Liver (tissue), 9 donors: ENCODE results near the gene SUCLG2. TPM values are rescaled to one million over a fixed set of nuclear protein-coding genes. Genes with fewer than 3 reads are reported as not detected.

ENCODE experiments used
- DNase-seq: peaks from one replicate; pipeline ENCODE4 v3.0.0-alpha.2; 2017; ENCODE audit warnings: low spot score
- H3K27ac ChIP-seq, 2 donors: one replicate each; pipeline ENCODE4 v1.7.0; 2013; ENCODE audit warnings: inconsistent platforms in 2 of 2, low read length in 2 of 2, control low read depth in 1 of 2, low read depth in 1 of 2, mild to moderate bottlenecking in 1 of 2
- H3K27me3 ChIP-seq, 4 donors: one replicate each; pipeline versions ENCODE4 v1.6.1 to v1.7.0; 2013; ENCODE audit warnings: low read length in 3 of 4, inconsistent platforms in 1 of 4, mild to moderate bottlenecking in 1 of 4, moderate library complexity in 1 of 4; ENCODE audit not compliant: control insufficient read depth in 4 of 4, insufficient read depth in 4 of 4
- H3K36me3 ChIP-seq, 4 donors: one replicate each; pipeline versions ENCODE4 v1.6.1 to v1.7.0; 2013; ENCODE audit warnings: low read length in 3 of 4, mild to moderate bottlenecking in 3 of 4, low read depth in 1 of 4, moderate library complexity in 1 of 4; ENCODE audit not compliant: control insufficient read depth in 4 of 4, insufficient read depth in 3 of 4
- H3K4me1 ChIP-seq, 4 donors: one replicate each; pipeline versions ENCODE4 v1.6.1 to v1.7.0; 2013; ENCODE audit warnings: low read length in 3 of 4, mild to moderate bottlenecking in 3 of 4, moderate library complexity in 1 of 4; ENCODE audit not compliant: control insufficient read depth in 4 of 4, insufficient read depth in 4 of 4
- H3K4me3 ChIP-seq, 3 donors: one replicate each; pipeline versions ENCODE4 v1.6.1 to v1.7.0; 2013; ENCODE audit warnings: low read length in 3 of 3, control low read depth in 1 of 3, low read depth in 1 of 3, mild to moderate bottlenecking in 1 of 3
- H3K9ac ChIP-seq, 2 donors: one replicate each; pipeline ENCODE4 v1.7.0; 2013; ENCODE audit warnings: low read length in 2 of 2, mild to moderate bottlenecking in 2 of 2, moderate library complexity in 2 of 2, control low read depth in 1 of 2, low read depth in 1 of 2
- H3K9me3 ChIP-seq, 4 donors: one replicate each; pipeline versions ENCODE4 v1.6.1 to v1.7.0; 2013; ENCODE audit warnings: low read length in 3 of 4; ENCODE audit not compliant: control insufficient read depth in 4 of 4
- EGR1 ChIP-seq, 2 donors: IDR thresholded peaks; 2 replicates each; pipeline ENCODE4 v1.6.1; 2016 to 2018; ENCODE audit warnings: antibody characterized with exemption in 2 of 2, low read depth in 2 of 2
- FOXA1 ChIP-seq: IDR thresholded peaks from 2 replicates; pipeline ENCODE4 v1.6.1; 2016; ENCODE audit warnings: antibody characterized with exemption
- FOXA2 ChIP-seq: IDR thresholded peaks from 2 replicates; pipeline ENCODE4 v1.6.1; 2016; ENCODE audit warnings: antibody characterized with exemption
- GABPA ChIP-seq, 2 donors: IDR thresholded peaks in 1 of 2; conservative IDR thresholded peaks in 1 of 2; 2 replicates each; pipeline ENCODE4 v1.6.1; 2016; ENCODE audit warnings: antibody characterized with exemption in 2 of 2, mild to moderate bottlenecking in 1 of 2, moderate library complexity in 1 of 2
- HNF4A ChIP-seq, 2 donors: conservative IDR thresholded peaks; 2 replicates each; pipeline ENCODE4 v1.6.1; 2016; ENCODE audit warnings: antibody characterized with exemption in 2 of 2, mild to moderate bottlenecking in 2 of 2
- HNF4G ChIP-seq: IDR thresholded peaks from 2 replicates; pipeline ENCODE4 v1.6.1; 2016; ENCODE audit warnings: antibody characterized with exemption
- JUND ChIP-seq, 2 donors: IDR thresholded peaks; 2 replicates each; pipeline ENCODE4 v1.6.1; 2016; ENCODE audit warnings: antibody characterized with exemption in 2 of 2
- NR2F2 ChIP-seq: IDR thresholded peaks from 2 replicates; pipeline ENCODE4 v1.6.1; 2016; ENCODE audit warnings: antibody characterized with exemption
- RAD21 ChIP-seq, 2 donors: IDR thresholded peaks; 2 replicates each; pipeline ENCODE4 v1.6.1; 2016; ENCODE audit warnings: antibody characterized with exemption in 2 of 2, mild to moderate bottlenecking in 2 of 2
- RXRA ChIP-seq, 2 donors: IDR thresholded peaks; 2 replicates each; pipeline ENCODE4 v1.6.1; 2017 to 2018; ENCODE audit warnings: antibody characterized with exemption in 2 of 2, mild to moderate bottlenecking in 1 of 2
- SP1 ChIP-seq: IDR thresholded peaks from 2 replicates; pipeline ENCODE4 v1.6.1; 2018; ENCODE audit warnings: antibody characterized with exemption, mild to moderate bottlenecking
- TAF1 ChIP-seq: conservative IDR thresholded peaks from 2 replicates; pipeline ENCODE4 v1.6.1; 2016; ENCODE audit warnings: antibody characterized with exemption, mild to moderate bottlenecking
- YY1 ChIP-seq: IDR thresholded peaks from 2 replicates; pipeline ENCODE4 v1.6.1; 2016; ENCODE audit warnings: antibody characterized with exemption, mild to moderate bottlenecking
- WGBS: extraction: QIAGEN DNeasy Blood & Tissue Kit; methylation state at CpG from one replicate; pipeline ENCODE4 v1.1.7; 2013; 5-methylcytosine and 5-hydroxymethylcytosine counted together
- polyA plus RNA-seq, 2 donors: library from polyadenylated mRNA; stranded (reverse) in 1 of 2; unstranded in 1 of 2; fragments of 200-250 nt in 1 of 2; fragments of >200 nt in 1 of 2; fragmentation: Nextera tagmentation in 1 of 2; extraction: Ambion mirVana in 1 of 2; gene quantifications; one replicate each; pipeline versions ENCODE4 v1.2.1 to v1.2.3, GENCODE V29; 2013 to 2015
- total RNA-seq, 2 donors: library from RNA; depleted of rRNA; stranded (reverse); fragments of >200 nt; gene quantifications; one replicate each; pipeline ENCODE4 v1.2.3, GENCODE V29; 2014
- TF ChIP-seq, protein P1 (sequence below): IDR thresholded peaks from 2 replicates; pipeline ENCODE4 v1.6.1; 2016; ENCODE audit warnings: antibody characterized with exemption
- TF ChIP-seq, protein P2 (sequence below): IDR thresholded peaks from 2 replicates; pipeline ENCODE4 v1.6.1; 2016; ENCODE audit warnings: antibody characterized with exemption
- TF ChIP-seq, protein P3 (sequence below): IDR thresholded peaks from 2 replicates; pipeline ENCODE4 v1.6.1; 2016; ENCODE audit warnings: antibody characterized with exemption, mild to moderate bottlenecking
- TF ChIP-seq, protein P4 (sequence below): IDR thresholded peaks from 2 replicates; pipeline ENCODE4 v1.6.1; 2016; ENCODE audit warnings: antibody characterized with exemption
- TF ChIP-seq, protein P5 (sequence below): fragments of 150-350 bp; IDR thresholded peaks from 2 replicates; pipeline ENCODE4 v1.5.1; 2017; ENCODE audit warnings: improper control_type of control experiment, low read depth, low read length; ENCODE audit not compliant: missing input control
- donor health status: healthy.
- donor health status: healthy.
- donor health status: healthy.
- donor health status: healthy.
- donor health status: healthy.

Gene SUCLG2
- total and polyA plus RNA-seq, 4 donors = 45.3 to 114 (median 92.8) TPM

DNA sequence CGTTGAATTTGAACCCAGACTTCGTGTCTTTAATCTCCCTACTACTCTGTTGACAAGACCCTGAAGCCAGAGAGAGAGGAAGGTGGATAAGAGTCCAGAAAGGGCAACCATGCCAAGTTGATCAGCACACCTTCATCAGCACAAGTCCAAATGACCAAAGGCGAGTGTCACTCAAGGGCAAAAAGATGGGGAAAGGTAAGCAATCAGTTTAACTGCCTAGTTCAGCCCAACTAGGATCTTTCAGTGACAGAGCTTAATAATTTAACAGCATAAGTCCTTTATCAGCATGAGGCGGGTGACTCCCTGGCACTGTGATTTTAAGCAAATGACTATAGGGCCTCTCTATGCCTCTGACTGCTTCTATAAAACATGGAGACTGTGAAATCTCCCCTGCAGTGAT is 6.2 kb downstream of the SUCLG2 start:
- peaks cover 14 to 59% (median 47%) of the 10 kb centered on the region in 4 donors for H3K4me1 ChIP-seq

More for the DNA sequence above, 6.2 kb downstream of the SUCLG2 start:
- TF ChIP-seq YY1 = peak; percentile 86
- peak; percentile 76 to 91 for TF ChIP-seq RXRA (IDR thresholded peaks at IDR 0.05)
- TF ChIP-seq FOXA1 = peak; percentile 44
- TF ChIP-seq NR2F2 = no peak
- peak in 1 of 2 donors; percentile 85 for TF ChIP-seq JUND (IDR thresholded peaks at IDR 0.05)
- peak; percentile 30 for TF ChIP-seq HNF4G
- no peak for TF ChIP-seq FOXA2
- TF ChIP-seq, protein P1, sequence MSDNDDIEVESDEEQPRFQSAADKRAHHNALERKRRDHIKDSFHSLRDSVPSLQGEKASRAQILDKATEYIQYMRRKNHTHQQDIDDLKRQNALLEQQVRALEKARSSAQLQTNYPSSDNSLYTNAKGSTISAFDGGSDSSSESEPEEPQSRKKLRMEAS = peak; percentile 67
- TF ChIP-seq, protein P2, sequence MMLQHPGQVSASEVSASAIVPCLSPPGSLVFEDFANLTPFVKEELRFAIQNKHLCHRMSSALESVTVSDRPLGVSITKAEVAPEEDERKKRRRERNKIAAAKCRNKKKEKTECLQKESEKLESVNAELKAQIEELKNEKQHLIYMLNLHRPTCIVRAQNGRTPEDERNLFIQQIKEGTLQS = no peak
- TF ChIP-seq, protein P3, sequence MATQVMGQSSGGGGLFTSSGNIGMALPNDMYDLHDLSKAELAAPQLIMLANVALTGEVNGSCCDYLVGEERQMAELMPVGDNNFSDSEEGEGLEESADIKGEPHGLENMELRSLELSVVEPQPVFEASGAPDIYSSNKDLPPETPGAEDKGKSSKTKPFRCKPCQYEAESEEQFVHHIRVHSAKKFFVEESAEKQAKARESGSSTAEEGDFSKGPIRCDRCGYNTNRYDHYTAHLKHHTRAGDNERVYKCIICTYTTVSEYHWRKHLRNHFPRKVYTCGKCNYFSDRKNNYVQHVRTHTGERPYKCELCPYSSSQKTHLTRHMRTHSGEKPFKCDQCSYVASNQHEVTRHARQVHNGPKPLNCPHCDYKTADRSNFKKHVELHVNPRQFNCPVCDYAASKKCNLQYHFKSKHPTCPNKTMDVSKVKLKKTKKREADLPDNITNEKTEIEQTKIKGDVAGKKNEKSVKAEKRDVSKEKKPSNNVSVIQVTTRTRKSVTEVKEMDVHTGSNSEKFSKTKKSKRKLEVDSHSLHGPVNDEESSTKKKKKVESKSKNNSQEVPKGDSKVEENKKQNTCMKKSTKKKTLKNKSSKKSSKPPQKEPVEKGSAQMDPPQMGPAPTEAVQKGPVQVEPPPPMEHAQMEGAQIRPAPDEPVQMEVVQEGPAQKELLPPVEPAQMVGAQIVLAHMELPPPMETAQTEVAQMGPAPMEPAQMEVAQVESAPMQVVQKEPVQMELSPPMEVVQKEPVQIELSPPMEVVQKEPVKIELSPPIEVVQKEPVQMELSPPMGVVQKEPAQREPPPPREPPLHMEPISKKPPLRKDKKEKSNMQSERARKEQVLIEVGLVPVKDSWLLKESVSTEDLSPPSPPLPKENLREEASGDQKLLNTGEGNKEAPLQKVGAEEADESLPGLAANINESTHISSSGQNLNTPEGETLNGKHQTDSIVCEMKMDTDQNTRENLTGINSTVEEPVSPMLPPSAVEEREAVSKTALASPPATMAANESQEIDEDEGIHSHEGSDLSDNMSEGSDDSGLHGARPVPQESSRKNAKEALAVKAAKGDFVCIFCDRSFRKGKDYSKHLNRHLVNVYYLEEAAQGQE = no peak
- TF ChIP-seq EGR1 (IDR thresholded peaks at IDR 0.05; ENCODE audit: low read depth in 2 of 2) = no peak
- TF ChIP-seq, protein P4, sequence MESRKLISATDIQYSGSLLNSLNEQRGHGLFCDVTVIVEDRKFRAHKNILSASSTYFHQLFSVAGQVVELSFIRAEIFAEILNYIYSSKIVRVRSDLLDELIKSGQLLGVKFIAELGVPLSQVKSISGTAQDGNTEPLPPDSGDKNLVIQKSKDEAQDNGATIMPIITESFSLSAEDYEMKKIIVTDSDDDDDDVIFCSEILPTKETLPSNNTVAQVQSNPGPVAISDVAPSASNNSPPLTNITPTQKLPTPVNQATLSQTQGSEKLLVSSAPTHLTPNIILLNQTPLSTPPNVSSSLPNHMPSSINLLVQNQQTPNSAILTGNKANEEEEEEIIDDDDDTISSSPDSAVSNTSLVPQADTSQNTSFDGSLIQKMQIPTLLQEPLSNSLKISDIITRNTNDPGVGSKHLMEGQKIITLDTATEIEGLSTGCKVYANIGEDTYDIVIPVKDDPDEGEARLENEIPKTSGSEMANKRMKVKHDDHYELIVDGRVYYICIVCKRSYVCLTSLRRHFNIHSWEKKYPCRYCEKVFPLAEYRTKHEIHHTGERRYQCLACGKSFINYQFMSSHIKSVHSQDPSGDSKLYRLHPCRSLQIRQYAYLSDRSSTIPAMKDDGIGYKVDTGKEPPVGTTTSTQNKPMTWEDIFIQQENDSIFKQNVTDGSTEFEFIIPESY = peak; percentile 75
- peak; percentile 84 to 89 for TF ChIP-seq HNF4A (conservative IDR thresholded peaks at IDR 0.05)
- TF ChIP-seq RAD21 (IDR thresholded peaks at IDR 0.05) = peak in 1 of 2 donors; percentile 46
- TF ChIP-seq, protein P5, sequence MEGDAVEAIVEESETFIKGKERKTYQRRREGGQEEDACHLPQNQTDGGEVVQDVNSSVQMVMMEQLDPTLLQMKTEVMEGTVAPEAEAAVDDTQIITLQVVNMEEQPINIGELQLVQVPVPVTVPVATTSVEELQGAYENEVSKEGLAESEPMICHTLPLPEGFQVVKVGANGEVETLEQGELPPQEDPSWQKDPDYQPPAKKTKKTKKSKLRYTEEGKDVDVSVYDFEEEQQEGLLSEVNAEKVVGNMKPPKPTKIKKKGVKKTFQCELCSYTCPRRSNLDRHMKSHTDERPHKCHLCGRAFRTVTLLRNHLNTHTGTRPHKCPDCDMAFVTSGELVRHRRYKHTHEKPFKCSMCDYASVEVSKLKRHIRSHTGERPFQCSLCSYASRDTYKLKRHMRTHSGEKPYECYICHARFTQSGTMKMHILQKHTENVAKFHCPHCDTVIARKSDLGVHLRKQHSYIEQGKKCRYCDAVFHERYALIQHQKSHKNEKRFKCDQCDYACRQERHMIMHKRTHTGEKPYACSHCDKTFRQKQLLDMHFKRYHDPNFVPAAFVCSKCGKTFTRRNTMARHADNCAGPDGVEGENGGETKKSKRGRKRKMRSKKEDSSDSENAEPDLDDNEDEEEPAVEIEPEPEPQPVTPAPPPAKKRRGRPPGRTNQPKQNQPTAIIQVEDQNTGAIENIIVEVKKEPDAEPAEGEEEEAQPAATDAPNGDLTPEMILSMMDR = no peak
- peak; percentile 63 for TF ChIP-seq TAF1
- TF ChIP-seq SP1 = peak; percentile 71
- peak in 1 of 2 donors; percentile 16 for TF ChIP-seq GABPA (IDR thresholded peaks at IDR 0.05 in 1 of 2, conservative IDR thresholded peaks at IDR 0.05 in 1 of 2)
- no peak for DNase-seq
- no peaks in the 10 kb centered on the region for H3K27me3 ChIP-seq
- no peaks in the 10 kb centered on the region for H3K9me3 ChIP-seq
- no peak overlapping the region for H3K4me3 ChIP-seq
- peaks cover 0 to 2% (median 0%) of the 10 kb centered on the region in 4 donors for H3K36me3 ChIP-seq
- H3K27ac ChIP-seq = peak overlapping the region; percentile 81 to 85
- no peak overlapping the region for H3K9ac ChIP-seq
- 33% methylated on average over 4 of the region's 4 CpGs for WGBS
